GM10266 (cell line): ENCODE data around the gene INTS12.
A peak's percentile ranks its signal among the peaks of the same experiment; 100 is the strongest.

ENCODE experiments used
- DNase-seq: peaks from one replicate; pipeline ENCODE4 v3.0.0; 2012; ENCODE audit errors: extremely low spot score
- TF ChIP-seq, protein P1 (sequence below): IDR thresholded peaks from 2 replicates; pipeline ENCODE4 v1.5.1; 2012; ENCODE audit warnings: mild to moderate bottlenecking, low read depth; ENCODE audit not compliant: control insufficient read depth, insufficient read depth; ENCODE audit errors: missing control alignments

The INTS12 gene

DNA sequence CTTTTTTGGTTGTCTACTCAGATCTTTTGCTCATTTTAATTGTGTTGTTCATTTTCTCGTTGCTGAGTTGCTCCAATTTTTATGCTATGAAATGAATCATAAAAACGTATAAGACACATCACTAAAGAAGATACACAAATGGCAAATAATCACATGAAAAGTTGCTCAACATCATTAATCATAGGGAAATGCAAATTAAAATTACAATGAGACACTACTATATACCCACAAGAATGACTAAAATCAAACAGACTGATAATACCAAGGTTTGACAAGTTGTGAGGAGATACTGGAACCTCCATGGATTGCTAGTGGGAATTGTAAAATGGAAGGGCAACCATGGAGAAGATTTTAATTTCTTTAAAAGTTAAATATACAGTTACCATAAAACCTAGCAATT lies 17.1 kb upstream of the INTS12 start:
- no peak for DNase-seq
- TF ChIP-seq, protein P1, sequence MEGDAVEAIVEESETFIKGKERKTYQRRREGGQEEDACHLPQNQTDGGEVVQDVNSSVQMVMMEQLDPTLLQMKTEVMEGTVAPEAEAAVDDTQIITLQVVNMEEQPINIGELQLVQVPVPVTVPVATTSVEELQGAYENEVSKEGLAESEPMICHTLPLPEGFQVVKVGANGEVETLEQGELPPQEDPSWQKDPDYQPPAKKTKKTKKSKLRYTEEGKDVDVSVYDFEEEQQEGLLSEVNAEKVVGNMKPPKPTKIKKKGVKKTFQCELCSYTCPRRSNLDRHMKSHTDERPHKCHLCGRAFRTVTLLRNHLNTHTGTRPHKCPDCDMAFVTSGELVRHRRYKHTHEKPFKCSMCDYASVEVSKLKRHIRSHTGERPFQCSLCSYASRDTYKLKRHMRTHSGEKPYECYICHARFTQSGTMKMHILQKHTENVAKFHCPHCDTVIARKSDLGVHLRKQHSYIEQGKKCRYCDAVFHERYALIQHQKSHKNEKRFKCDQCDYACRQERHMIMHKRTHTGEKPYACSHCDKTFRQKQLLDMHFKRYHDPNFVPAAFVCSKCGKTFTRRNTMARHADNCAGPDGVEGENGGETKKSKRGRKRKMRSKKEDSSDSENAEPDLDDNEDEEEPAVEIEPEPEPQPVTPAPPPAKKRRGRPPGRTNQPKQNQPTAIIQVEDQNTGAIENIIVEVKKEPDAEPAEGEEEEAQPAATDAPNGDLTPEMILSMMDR: no peak

DNA sequence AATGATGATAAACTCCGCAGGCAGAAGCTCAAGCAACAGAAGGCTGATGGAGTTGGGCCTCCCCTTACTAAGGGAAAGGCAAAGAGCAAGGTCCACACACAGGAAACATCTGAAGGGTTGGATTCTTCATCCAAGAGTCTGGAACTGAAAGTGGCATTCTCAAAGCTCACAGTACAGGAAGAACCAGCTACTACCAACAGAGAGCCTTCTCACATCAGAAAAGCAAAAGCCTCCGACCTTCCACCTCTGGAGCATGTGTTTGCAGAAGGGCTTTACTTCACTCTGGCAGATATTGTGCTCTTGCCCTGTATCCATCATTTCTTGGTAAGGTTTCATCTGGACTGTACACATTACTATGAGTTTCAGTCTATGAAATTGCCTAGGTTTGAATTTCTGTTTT lies 10.7 kb upstream of the INTS12 start:
- TF ChIP-seq, protein P1: no peak
- DNase-seq: no peak

DNA sequence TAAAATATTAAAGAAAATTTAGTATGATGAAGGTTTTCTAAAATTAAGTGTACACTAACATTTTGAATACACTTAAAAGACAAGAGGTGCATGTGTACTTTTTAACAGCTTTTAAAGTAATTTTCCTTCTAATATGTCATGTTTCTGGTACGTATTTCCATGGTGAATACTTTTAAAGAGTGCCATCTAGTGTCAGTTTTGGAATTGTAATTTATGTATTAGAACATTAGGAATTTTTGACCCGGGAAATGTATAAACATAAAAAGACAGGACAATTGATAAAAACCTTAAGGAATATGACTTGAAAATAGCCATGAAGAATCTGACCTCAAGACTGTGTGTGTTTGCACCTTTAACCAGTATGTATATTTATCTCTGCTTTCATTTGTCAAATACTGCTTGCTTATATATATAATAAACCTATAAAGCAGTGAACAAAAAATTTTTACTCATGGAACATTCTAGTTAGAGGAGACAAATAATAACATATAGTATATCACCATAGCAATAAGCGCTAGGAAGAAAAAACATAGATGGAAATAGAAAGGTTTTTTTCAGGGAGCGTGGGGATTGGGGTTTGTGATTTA lies 7.3 kb upstream of the INTS12 start:
- TF ChIP-seq, protein P1: peak; percentile 51
- DNase-seq: no peak

DNA sequence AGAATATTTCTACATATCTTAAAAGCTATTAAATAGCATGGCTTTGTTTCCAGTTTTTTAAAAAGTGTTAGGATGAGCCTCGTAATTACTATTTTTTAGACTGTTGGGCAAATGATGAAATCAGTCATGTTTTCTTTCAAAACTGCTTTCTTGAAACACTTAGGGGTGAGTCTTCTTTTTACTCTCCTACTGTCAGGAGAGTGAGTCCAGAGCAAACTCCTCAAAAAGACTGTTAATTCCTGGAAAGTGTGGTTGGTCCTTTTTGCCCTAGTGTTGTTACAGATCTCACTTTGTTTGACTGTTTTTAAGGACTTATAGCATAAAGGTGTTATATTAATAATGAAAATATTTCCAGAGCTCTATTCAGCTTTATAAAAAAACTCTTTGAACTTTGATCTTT lies 6.4 kb upstream of the INTS12 start:
- TF ChIP-seq, protein P1: no peak
- DNase-seq: no peak

DNA sequence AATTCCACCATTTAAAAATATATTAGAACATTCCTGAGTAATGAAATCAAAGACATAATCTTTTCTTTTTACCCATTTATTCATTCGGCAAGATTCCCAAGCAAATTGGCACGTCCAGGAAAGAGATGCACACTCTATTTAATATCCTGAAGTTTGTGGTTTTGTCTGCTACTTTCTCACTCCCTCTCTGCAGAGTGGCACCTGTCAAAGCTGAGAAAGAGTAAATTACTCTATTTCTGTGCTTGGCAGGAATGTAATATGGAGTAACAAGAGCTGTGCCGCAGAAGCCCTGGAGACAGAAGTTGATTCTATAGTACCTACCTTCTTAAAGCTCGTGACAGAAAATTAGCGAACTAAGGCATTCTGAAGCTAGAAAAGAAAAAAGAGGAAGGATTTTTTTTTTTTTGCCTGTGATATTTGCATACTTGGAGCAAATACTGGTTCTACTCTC lies 5.6 kb upstream of the INTS12 start:
- peak; percentile 19 for DNase-seq
- TF ChIP-seq, protein P1: no peak

DNA sequence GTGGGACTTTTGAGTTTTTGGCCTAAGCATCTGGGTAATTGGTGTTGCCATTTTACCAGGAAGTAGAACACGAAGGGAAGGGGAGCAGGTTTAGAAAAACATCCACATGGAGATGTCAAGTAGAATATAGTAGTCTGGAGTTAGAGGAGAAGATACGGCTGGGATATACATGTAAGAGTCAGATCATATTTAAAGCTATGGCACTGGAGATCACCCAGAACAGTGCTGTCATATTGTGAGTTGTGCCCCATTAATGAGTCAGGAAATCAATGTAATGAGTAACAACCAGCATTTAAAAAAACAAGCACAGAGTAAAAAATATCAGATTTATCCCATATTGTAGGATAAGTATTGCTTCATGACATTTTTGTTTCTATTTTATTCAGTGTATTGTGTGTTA lies 4.3 kb upstream of the INTS12 start:
- no peak for DNase-seq
- TF ChIP-seq, protein P1: no peak

DNA sequence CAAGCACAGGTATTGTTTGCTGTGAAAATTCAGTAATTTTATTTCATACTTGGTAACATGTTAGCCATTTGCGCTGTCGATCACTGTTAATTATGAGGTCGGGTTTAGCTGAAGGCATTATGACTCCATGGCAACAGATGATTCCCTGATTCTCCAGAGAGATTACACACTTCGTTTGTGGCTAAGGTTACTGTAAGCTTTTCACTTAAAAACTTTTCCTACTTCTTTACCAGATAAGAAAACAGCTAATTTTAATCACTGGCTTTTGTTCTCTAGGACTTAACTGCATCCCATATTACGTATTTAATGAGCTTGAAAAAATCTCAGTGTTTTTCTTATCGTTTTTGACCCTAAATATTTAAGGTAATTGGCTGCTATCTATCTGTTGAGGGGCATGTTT lies 2.2 kb upstream of the INTS12 start:
- TF ChIP-seq, protein P1: no peak
- no peak for DNase-seq
